Renal cortex interstitium (tissue), 11 donors: ENCODE results near the gene LRRN3. TPM values are rescaled to one million over a fixed set of nuclear protein-coding genes. Genes with fewer than 3 reads are reported as not detected.

Experiments
- DNase-seq, 11 donors: peaks; one replicate each; pipeline ENCODE4 v3.0.0-alpha.2; 2013; ENCODE audit warnings: low read depth in 9 of 11, low spot score in 4 of 11; ENCODE audit errors: extremely low read depth in 1 of 11
- polyA plus RNA-seq, 3 donors: library from polyadenylated mRNA; unstranded; fragments of 120-200 nt; gene quantifications; one replicate each; pipeline ENCODE4 v1.2.1, GENCODE V29; 2013; ENCODE audit not compliant: insufficient read length in 3 of 3

The LRRN3 gene
- polyA plus RNA-seq, 3 donors = 3.8 to 4.0 (median 3.9) TPM

DNA sequence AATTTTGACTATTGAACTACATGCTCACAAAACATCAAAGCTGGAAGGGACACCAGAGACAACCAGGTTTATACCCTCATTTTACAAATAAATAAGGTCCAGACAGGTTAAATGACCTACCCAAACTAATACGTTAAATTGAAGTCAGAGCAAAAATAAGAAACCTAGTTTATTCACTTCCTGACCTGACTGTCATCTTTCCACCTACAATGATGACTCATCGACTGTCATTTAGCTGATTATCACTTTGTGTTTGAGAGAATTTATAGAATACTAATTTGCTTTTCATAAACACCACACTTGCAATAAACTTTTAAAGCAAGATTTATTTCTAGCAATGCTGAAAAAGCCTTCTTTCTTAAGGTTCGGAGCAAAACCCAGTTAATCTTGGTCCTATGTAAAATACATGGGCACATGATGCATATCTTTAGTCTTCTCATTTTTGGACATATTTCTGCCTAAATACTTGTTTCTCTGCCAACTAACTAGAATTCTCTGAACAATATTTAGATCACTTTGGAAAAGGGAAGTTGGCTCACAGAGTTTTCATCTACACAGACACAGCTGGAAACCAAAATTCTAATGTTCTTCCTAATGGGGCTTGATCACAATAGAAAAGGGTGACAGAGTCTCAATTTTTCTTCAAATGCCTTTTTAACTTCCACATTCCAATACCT is 16.7 kb upstream of the LRRN3 start:
- DNase-seq = no peak

DNA sequence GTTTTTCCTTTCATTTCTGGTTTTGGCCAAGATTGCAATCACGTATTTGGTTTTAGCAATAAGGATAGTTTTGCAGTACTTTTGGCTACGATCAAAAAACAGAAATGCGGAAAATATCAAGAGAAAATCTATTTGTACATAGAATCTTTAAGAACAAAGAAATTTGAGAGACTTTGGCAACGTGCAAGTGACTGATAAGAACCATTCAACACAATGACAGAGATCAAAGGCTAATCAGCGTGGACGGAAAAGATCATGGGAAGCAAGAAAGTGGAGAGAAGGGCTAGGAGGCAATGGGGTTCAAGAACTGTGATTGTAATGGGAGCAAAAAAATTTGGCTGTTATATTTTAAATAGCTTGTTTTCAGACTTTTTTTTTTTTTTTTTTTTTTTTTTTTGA is 16.2 kb upstream of the LRRN3 start:
- no peak for DNase-seq

DNA sequence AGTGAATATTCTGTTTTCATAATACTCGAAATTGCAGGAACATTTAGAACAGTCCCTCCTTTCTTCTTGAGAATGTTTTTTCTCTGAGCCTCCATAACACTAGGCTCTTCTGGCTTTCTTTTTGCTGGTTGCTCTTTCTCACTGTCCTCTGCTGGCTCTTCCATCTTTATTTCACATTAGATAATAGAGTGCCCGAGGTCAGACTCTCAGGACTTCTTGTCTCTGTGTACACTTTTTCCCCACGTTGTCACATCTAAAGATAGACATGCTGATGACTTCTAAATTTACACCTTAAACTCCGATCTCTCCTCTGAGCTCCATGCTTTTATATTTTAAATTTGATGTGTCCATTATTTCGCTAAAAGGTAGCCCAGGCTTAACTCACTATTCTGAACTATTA is 15.4 kb upstream of the LRRN3 start:
- no peak for DNase-seq

DNA sequence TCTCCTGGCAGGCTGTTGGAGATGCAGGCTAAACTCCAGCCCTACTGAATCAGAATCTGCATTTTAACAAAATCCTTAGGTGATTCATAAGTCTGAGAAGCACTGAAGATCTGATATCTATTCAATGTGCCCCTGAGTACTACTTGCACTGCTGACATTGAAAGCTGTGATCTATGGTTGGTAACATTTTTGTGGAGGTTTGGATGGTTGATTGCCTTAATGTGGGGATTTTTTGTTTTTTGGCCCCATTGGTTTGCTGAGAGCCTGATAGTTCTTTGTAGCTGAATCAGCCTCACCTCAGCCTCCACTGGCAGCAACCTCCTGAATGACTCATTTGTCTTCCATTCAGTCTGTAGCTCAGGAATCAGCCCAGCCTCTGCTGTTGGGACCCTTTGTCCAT is 14.7 kb upstream of the LRRN3 start:
- no peak for DNase-seq

DNA sequence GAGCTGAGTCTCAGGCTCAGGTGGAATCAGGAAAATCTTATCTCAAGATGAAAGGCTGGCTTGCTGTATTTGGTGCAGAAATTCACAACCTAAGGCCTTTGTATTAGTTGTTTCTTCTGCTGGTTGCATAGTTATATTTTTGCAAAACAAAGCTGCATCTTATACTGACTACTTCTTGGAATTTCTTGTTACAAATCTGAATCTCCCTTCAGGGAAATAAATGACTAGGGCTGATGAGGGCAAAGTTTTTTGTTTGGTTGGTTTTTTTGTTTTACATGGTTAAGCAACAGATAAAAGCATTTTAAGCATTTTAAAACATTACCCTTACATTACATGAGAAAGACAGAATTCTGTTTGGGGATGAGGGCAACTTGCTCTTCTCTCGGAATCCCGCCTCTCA is 13.9 kb upstream of the LRRN3 start:
- no peak for DNase-seq

DNA sequence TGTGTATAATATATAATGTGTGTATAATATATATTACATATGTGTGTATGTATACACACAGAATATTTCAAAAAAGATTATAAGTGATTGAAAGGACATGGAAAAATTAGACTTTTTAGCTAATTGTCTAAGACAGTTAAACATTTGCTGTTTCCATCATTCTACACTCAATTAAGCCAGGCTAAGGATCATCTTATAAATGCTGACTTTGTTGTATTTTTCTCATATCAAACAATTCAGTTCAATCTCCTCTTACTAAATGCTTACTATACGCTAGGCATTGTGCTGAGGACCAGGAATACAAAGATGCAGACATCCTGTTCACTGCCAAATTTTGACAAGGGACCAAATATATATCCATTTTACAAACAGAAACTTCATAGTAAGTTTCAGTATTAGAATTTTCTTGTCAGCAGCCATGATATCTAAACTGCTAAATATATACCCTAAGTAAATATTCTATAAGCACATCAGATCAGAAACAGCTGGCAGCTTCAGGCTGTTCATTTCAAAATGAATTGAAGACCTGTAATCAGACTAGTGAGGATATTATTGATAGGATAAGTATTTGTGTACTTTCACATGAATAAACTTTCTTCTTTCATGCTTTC is 10.3 kb upstream of the LRRN3 start:
- no peak for DNase-seq

DNA sequence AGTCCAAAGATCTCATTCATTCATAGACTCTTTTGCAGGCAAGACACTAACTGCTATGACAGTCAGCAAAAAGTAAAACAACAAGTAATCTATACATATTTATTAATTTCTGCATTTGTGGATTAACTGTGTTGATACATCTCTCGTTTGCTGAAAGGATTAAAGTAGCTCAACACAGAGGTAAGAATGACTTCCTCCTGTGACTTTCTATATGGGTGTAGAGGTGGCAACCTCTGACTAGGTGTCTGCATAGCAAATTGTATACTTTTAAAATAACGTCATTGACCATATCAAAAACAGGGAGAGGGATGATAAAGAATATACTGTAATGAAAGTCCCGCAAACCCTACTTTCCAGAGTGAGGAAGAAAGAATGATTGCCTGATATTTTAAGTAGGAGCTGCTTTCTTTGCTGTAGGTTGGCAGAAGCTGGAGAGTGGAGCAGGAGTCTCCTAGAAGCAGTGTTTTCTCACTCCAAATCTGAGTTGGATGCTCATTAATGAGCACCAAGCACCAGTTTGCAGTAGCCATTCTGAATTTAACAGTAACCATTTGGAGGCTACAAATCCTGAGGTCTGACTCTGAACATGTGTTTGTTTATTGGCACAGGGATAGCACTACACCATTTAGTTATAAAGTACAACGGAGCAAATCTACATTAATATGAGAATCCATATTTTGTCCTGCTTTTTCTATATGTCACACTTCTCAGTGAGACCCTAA is 9.2 kb upstream of the LRRN3 start:
- no peak for DNase-seq

DNA sequence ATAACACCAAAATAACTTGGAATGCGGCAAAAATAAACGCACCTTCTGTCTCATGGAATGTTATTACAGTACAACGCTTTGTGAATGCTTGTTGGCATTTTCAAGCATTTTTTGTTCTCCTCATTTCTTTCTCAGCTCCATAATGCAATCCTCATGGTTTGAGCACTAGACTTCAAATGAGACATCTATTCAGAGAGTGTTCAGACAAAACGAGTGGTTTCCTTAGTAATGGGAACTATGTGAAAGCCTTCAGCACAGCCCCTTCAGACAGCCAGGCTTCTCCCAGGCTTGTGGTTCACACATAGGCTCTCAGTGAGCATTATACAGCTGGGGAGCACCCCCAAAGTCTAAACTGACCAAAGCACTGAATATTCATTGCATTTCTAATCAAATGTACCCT is 8.6 kb upstream of the LRRN3 start:
- DNase-seq = no peak

DNA sequence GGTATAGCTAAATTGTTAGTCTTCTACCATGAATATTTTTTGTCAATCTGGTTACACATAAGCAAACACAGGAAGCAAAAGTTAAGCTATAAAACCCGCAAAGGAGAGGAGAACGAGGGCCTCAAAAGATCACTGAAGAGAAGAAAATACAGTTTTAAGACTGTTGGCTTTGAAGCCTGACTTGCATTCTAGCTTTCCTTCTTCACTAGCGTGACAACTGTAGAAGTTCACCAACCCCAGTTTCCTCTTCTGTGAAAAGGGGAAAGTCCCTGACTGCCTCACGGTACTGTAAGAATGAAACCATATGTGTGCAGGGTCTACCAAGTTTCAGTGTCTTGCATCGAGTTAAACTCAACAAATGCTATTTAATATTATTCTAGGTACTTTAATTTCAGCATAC is 7.5 kb upstream of the LRRN3 start:
- DNase-seq = no peak

DNA sequence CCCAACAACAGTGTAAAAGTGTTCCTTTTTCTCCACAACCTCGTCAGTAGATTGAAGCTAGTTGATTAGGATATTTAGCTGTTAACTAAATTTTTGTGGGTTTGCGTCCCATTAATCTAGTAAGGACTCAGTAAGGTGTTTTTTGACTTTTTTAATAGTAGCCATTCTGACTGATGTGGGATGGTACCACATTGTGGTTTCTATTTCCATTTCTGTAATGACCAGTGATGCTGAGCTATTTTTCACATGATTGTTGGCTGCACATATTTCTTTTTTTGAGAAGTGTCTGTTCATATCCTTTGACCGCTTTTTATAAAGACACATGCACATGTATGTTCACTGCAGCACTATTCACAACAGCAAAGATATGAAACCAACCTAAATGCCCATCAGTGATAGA is 5.6 kb upstream of the LRRN3 start:
- no peak for DNase-seq

DNA sequence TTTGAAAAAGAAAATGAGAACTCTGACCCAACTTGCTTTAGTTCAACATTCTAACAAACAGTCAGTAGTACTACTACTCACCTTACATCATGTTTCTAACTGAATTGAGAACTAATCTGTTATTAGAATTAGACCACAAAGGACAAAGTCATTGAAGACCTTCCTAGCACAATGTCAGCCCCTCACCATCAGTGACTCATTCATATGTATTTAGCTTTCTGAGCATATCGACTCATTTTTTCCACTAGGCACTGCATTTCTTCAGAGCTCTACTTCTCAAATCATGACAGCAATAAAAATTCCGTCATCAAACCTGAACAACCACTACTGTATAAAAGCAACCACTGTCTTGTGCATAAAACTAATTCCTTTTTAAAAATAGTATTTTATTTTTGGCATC is 4.4 kb upstream of the LRRN3 start:
- no peak for DNase-seq

DNA sequence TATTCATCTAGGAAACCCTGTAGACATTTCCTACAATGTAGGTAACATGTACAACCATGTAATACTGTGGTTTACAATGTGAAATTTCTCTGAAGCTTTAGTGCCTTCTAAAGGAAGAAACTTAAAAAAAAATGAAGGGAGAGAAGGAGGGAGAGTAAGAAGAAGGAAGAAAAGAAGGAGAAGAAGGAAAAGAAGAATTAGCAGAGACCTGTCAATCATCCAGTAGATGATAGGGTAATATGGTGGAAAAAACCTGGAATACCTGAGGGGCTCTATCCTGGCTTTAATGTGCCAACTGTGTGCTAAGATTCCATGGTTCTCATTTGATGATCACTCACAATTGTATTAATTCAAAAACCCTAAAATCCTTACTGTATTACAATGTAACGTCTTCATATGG is 2.6 kb upstream of the LRRN3 start:
- no peak for DNase-seq

DNA sequence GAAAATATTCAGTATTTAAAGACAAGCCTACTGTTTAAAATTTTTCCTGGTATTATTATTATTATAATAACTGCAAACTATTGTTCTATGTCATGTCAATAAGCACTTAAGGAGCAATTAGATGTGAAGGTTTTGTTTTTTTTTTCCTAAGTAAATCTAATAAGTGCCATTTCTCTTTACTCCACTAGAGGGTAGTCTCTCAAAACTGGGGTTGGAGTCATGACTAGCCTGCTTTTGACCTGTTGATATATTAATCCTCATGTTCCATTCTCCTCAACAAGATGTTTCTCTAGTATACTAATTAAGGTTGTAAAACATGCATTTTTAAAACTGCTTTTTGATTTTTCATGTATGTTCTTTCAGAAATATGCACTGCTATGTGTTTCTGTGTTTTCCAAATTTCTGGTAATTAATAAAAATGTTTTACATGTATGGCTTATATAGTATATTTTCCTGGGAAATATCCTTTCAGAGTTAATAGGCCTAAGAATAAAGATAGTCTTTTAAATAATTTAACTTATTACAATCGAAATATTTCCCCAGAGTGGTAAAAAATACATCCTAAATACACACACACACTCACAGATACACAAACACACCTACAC is 1.0 kb upstream of the LRRN3 start:
- peak in 1 of 11 donors; percentile 34 for DNase-seq

DNA sequence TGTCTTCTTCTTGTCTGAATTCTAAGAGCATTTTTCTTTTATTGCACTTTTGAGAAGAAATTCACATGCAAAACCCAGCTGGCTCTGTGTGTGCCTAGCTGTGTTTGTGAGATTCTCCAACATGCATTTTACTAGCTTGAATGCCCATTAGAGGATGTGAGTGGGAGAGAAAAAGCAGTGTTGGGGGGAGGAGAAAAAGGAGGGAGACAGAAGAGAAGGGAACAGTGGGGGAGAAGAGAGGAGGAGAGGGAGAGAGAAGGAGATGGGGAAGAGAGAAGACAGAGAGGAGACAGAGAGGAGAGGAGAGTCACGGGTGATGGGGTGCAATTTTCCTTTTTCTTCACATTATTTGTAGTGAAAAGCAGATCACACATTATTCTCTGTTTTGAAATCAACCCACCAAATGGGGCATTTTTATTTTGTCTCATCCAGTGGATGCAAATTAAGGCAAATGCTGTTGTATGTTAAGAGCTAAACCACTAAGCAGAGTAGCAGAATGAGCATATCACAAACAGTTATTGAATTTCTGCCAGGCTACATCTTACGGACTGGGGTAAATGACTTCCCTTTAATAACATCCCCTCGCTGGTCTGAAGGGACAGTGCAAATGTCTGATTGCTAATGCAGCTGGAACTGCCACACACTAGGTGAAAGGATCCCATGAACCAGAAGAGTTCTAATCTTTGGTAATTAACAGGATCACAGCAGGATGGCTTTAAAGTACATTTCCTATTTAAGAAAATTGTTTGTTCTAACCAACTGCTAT is 849 bp downstream of the LRRN3 start:
- no peak for DNase-seq

DNA sequence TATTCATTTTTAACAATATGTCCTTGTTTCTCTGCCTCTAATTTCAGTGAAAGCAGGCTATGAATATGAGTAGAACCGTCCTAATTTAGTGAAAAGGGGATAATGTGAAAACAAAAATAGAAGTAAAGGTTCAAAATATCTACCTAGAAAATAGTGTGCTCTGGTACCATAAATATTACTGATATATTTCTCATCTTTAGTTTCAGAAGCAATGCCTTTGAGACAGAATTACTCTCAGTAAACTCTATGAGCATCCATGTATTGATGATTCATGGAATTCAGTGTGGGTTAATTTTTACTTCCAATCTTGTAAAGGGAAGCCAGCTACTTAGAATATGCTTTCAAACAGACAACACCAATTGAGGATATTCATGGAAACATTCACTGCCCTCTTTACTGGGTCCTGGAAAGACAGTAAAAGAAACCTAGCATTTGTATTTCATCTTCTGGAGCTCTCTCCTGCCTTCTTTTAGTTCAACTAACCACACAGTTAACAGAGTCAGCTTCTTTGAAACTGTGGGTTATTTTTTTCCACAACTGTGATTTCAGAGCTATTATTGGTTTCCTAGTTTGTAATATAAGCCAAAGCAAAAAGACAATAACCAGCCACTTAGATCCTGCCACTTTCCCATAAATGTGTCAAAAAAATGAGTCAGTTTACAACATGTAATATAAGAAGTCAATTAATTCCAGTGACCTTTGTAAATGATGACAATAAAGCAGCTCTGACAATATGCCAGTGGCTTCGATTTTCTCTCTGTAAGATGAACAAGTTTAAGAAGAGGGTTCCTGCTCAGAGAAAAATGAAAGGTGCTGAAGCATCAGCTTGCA is 1.7 kb downstream of the LRRN3 start:
- no peak for DNase-seq

DNA sequence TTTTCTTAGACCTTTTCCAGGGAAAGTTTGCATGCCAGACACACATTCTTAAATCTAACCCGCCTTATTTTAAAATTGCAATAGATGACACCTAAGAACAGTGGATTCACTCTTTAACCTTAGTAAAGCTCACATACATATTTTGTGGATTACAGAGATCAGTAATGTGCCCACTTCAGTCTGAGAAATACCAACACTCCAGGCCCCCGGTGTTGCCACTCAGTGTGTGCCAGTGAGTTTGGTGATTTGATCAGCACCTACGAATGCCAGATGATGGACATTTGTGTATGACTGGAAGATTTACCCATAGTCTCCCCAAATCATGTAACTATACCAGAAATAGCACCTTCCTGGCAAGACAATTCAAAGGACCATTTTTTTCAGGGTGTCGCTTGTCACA is 2.6 kb downstream of the LRRN3 start:
- DNase-seq = no peak

DNA sequence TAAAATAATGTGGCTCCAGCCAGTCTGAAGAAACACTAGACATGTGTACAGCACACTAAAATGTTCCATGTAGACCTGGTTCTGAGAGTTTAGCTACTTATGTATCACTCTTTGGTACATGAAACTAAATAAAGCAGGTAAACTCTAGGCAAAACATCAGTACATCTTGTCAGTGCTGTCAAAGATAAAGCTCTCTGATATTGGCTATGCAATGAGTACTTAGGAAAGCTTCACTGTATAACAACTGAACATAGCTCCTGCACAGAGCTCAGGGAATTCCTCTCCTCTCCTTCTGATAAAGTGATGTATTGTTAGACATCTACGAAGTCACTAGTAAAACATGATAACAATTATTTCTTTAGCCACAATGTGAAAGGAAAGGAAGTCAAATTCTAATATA is 3.5 kb downstream of the LRRN3 start:
- no peak for DNase-seq

DNA sequence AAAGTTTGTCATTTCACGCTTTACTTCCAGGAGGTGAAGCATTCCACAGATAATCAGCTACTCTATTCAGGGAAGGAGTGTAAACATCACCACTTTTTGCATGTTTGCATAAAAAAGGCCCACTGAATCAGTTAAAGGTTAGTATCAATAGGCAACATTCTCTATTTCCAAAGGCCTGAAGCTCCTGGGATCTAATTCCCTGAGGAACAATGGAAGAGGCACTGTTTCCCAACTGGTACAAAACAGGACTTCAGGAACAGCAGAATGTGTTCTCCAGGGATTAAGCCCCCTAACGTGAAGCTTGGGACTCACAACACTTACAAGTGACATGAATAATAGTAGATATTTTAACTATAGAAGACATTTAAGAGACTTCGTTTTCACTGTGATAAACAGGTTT is 6.1 kb downstream of the LRRN3 start:
- no peak for DNase-seq
